Urinary bladder (tissue), 4 donors: Measurements from ENCODE around the gene AAK1. TPM values are rescaled to one million over a fixed set of nuclear protein-coding genes. Genes with fewer than 3 reads are reported as not detected.
A peak's percentile ranks its signal among the peaks of the same experiment; 100 is the strongest.

ENCODE experiments used
- DNase-seq: peaks from one replicate; pipeline ENCODE4 v3.0.0-alpha.2; 2015; ENCODE audit errors: extremely low spot score
- H3K27ac ChIP-seq: one replicate; pipeline ENCODE4 v1.5.1; 2013; ENCODE audit warnings: low read depth, mild to moderate bottlenecking, moderate library complexity
- H3K36me3 ChIP-seq: one replicate; pipeline ENCODE4 v1.6.1; 2013; ENCODE audit warnings: mild to moderate bottlenecking, moderate library complexity; ENCODE audit not compliant: insufficient read depth
- H3K4me1 ChIP-seq: one replicate; pipeline ENCODE4 v1.6.1; 2013; ENCODE audit warnings: mild to moderate bottlenecking, moderate library complexity; ENCODE audit not compliant: insufficient read depth
- H3K4me3 ChIP-seq: one replicate; pipeline ENCODE4 v1.5.1; 2013; ENCODE audit warnings: low read depth, low read length
- WGBS: extraction: QIAGEN DNeasy Blood & Tissue Kit; methylation state at CpG from one replicate; pipeline ENCODE4 v1.1.7; 2013; 5-methylcytosine and 5-hydroxymethylcytosine counted together
- polyA plus RNA-seq: library from polyadenylated mRNA; stranded (reverse); fragments of 200-250 nt; gene quantifications from one replicate; pipeline ENCODE4 v1.2.3, GENCODE V29; 2013
- total RNA-seq: library from RNA; depleted of rRNA; stranded (reverse); fragments of >200 nt; gene quantifications from one replicate; pipeline ENCODE4 v1.2.3, GENCODE V29; 2014
- donor health status: healthy with polysubstance abuse.
- donor health status: healthy.

AAK1 gene
- total and polyA plus RNA-seq, 2 donors, result 9.3 to 51.5 TPM

GRCh38 chr2:69509011-69509749 lies 134.4 kb downstream of the AAK1 start:
- no peak overlapping the region for H3K27ac ChIP-seq
- peaks cover 3% of the 10 kb centered on the region for H3K36me3 ChIP-seq
- no peak overlapping the region for H3K4me3 ChIP-seq
- no peak for DNase-seq
- no peaks in the 10 kb centered on the region for H3K4me1 ChIP-seq
- WGBS, result 74% methylated on average over 7 of the region's 7 CpGs

- Histone ChIP-seq H3K4me3 (no peak overlapping the region), H3K27ac (no peak overlapping the region), H3K36me3 (peaks cover 7% of the 10 kb centered on the region), H3K4me1 (no peaks in the 10 kb centered on the region)
- 91% methylated on average over 6 of the region's 6 CpGs for WGBS
- DNase-seq, result no peak
Observed at GRCh38 chr2:69505710-69506109, 137.8 kb downstream of the AAK1 start.

- WGBS, result 82% methylated on average over 3 of the region's 3 CpGs
- Histone ChIP-seq H3K4me3 (no peak overlapping the region), H3K27ac (no peak overlapping the region), H3K4me1 (no peaks in the 10 kb centered on the region), H3K36me3 (peaks cover 4% of the 10 kb centered on the region)
- no peak for DNase-seq
Observed at GRCh38 chr2:69501301-69501700, 142.2 kb downstream of the AAK1 start.

GRCh38 chr2:69499966-69500365 lies 143.6 kb downstream of the AAK1 start:
- no peak overlapping the region for H3K27ac ChIP-seq
- 34% methylated on average over 3 of the region's 3 CpGs for WGBS
- no peak for DNase-seq
- H3K4me3 ChIP-seq, result no peak overlapping the region
- H3K36me3 ChIP-seq, result peaks cover 4% of the 10 kb centered on the region
- H3K4me1 ChIP-seq, result no peaks in the 10 kb centered on the region

- Histone ChIP-seq H3K4me3 (no peak overlapping the region), H3K27ac (no peak overlapping the region), H3K4me1 (no peaks in the 10 kb centered on the region), H3K36me3 (peaks cover 4% of the 10 kb centered on the region)
- DNase-seq, result no peak
- 78% methylated on average over 3 of the region's 3 CpGs for WGBS
Observed at GRCh38 chr2:69499242-69499641, 144.3 kb downstream of the AAK1 start.

GRCh38 chr2:69495861-69496260 lies 147.7 kb downstream of the AAK1 start:
- peaks cover 2% of the 10 kb centered on the region for H3K36me3 ChIP-seq
- 94% methylated on average over 3 of the region's 3 CpGs for WGBS
- DNase-seq, result no peak

GRCh38 chr2:69495008-69495407 lies 148.5 kb downstream of the AAK1 start:
- WGBS, result 76% methylated on average over 3 of the region's 3 CpGs
- Histone ChIP-seq H3K4me1 (no peaks in the 10 kb centered on the region), H3K27ac (no peak overlapping the region), H3K36me3 (peaks cover 2% of the 10 kb centered on the region), H3K4me3 (no peak overlapping the region)
- no peak for DNase-seq

More at GRCh38 chr2:69495861-69496260, 147.7 kb downstream of the AAK1 start:
- H3K27ac ChIP-seq, result no peak overlapping the region
- no peak overlapping the region for H3K4me3 ChIP-seq
- H3K4me1 ChIP-seq, result no peaks in the 10 kb centered on the region

GRCh38 chr2:69494126-69494525 lies 149.4 kb downstream of the AAK1 start:
- Histone ChIP-seq H3K27ac (no peak overlapping the region), H3K4me1 (no peaks in the 10 kb centered on the region), H3K4me3 (no peak overlapping the region), H3K36me3 (peaks cover 2% of the 10 kb centered on the region)
- WGBS, result 71% methylated on average over 3 of the region's 3 CpGs
- no peak for DNase-seq

- no peaks in the 10 kb centered on the region for H3K4me1 ChIP-seq
- WGBS, result 59% methylated on average over 6 of the region's 6 CpGs
- H3K36me3 ChIP-seq, result peaks cover 2% of the 10 kb centered on the region
- no peak overlapping the region for H3K4me3 ChIP-seq
- no peak for DNase-seq
- H3K27ac ChIP-seq, result no peak overlapping the region
Observed at GRCh38 chr2:69493268-69493667, 150.3 kb downstream of the AAK1 start.

- Histone ChIP-seq H3K36me3 (peaks cover 2% of the 10 kb centered on the region), H3K27ac (no peak overlapping the region), H3K4me1 (no peaks in the 10 kb centered on the region), H3K4me3 (no peak overlapping the region)
- no peak for DNase-seq
- 80% methylated on average over 4 of the region's 4 CpGs for WGBS
Observed at GRCh38 chr2:69491864-69492263, 151.7 kb downstream of the AAK1 start.

GRCh38 chr2:69490486-69490885 lies 153.1 kb downstream of the AAK1 start:
- no peak for DNase-seq
- H3K4me1 ChIP-seq, result no peaks in the 10 kb centered on the region
- no peak overlapping the region for H3K27ac ChIP-seq
- 86% methylated on average over 1 of the region's 1 CpG for WGBS
- H3K4me3 ChIP-seq, result no peak overlapping the region
- H3K36me3 ChIP-seq, result peaks cover 2% of the 10 kb centered on the region

GRCh38 chr2:69489793-69490192 lies 153.7 kb downstream of the AAK1 start:
- no peak for DNase-seq
- Histone ChIP-seq H3K4me1 (no peaks in the 10 kb centered on the region), H3K4me3 (no peak overlapping the region), H3K27ac (no peak overlapping the region), H3K36me3 (peaks cover 2% of the 10 kb centered on the region)
- 48% methylated on average over 6 of the region's 6 CpGs for WGBS

GRCh38 chr2:69483696-69484095 lies 159.8 kb downstream of the AAK1 start:
- 71% methylated on average over 3 of the region's 3 CpGs for WGBS
- Histone ChIP-seq H3K27ac (no peak overlapping the region), H3K36me3 (no peaks in the 10 kb centered on the region), H3K4me3 (no peak overlapping the region), H3K4me1 (no peaks in the 10 kb centered on the region)
- DNase-seq, result peak; percentile 55

- Histone ChIP-seq H3K4me1 (no peaks in the 10 kb centered on the region), H3K4me3 (no peak overlapping the region), H3K27ac (no peak overlapping the region), H3K36me3 (no peaks in the 10 kb centered on the region)
- DNase-seq, result no peak
- 72% methylated on average over 4 of the region's 4 CpGs for WGBS
Observed at GRCh38 chr2:69483024-69483423, 160.5 kb downstream of the AAK1 start.
